DND-41 (cell line): ENCODE data around the gene BBS7.
A peak's percentile ranks its signal among the peaks of the same experiment; 100 is the strongest.

ENCODE experiments used
- ATAC-seq: fragments of 200-7000 bp; cut with Tn5 transposase; 3 replicates; pipeline ENCODE4 v1.9.1; 2021; ENCODE audit warnings: low read depth; ENCODE audit not compliant: insufficient read depth
- DNase-seq: peaks from one replicate; pipeline ENCODE4 v3.0.0-alpha.2; 2020
- H2AFZ ChIP-seq: 2 replicates; pipeline ENCODE4 v1.6.0; 2012; ENCODE audit warnings: low read depth, low read length
- H3K27ac ChIP-seq: 2 replicates; pipeline ENCODE4 v1.5.1; 2012; ENCODE audit warnings: low read length, inconsistent platforms
- H3K27me3 ChIP-seq: fragments of 200-600 bp; sonication (generic); 2 replicates; pipeline ENCODE4 v1.6.0; 2012; ENCODE audit warnings: low read length, mild to moderate bottlenecking, inconsistent platforms; ENCODE audit not compliant: insufficient read depth, poor library complexity
- H3K36me3 ChIP-seq: 2 replicates; pipeline ENCODE4 v1.5.1; 2012; ENCODE audit warnings: low read length, inconsistent platforms; ENCODE audit not compliant: insufficient read depth
- H3K4me1 ChIP-seq: 2 replicates; pipeline ENCODE4 v1.5.1; 2012; ENCODE audit warnings: mild to moderate bottlenecking, low read length; ENCODE audit not compliant: insufficient read depth
- H3K4me2 ChIP-seq: 2 replicates; pipeline ENCODE4 v1.6.0; 2012; ENCODE audit warnings: mild to moderate bottlenecking, moderate library complexity, low read length, inconsistent platforms; ENCODE audit not compliant: insufficient read depth
- H3K4me3 ChIP-seq, 2 experiments: fragments of 200-600 bp in 1 of 2; shearing (Covaris generic) in 1 of 2; 2 replicates each; pipeline ENCODE4 v1.5.1; 2012 to 2016; ENCODE audit warnings: inconsistent platforms in 2 of 2, low read length in 2 of 2, mild to moderate bottlenecking in 2 of 2, low read depth in 1 of 2, moderate library complexity in 1 of 2
- H3K79me2 ChIP-seq: 2 replicates; pipeline ENCODE4 v1.6.0; 2012; ENCODE audit warnings: low read length, inconsistent platforms; ENCODE audit not compliant: insufficient read depth
- H3K9ac ChIP-seq: 2 replicates; pipeline ENCODE4 v1.6.0; 2012; ENCODE audit warnings: low read depth, mild to moderate bottlenecking, inconsistent platforms, low read length, moderate library complexity
- H3K9me3 ChIP-seq: 2 replicates; pipeline ENCODE4 v1.5.1; 2012; ENCODE audit warnings: low read length, moderate library complexity, mild to moderate bottlenecking, inconsistent platforms; ENCODE audit not compliant: insufficient read depth, severe bottlenecking
- H4K20me1 ChIP-seq: 2 replicates; pipeline ENCODE4 v1.6.0; 2012; ENCODE audit warnings: low read length; ENCODE audit not compliant: insufficient read depth
- EZH2 ChIP-seq: IDR thresholded peaks from 3 replicates; pipeline ENCODE4 v1.6.1; 2012; ENCODE audit warnings: borderline replicate concordance, low read depth, mild to moderate bottlenecking, moderate library complexity, low read length, inconsistent platforms; ENCODE audit not compliant: severe bottlenecking
- TF ChIP-seq, protein P1 (sequence below): IDR thresholded peaks from 2 replicates; pipeline ENCODE4 v1.5.1; 2012; ENCODE audit warnings: borderline replicate concordance, low read length, moderate library complexity, mild to moderate bottlenecking; ENCODE audit not compliant: poor library complexity, severe bottlenecking; ENCODE audit errors: extremely low read depth

Gene BBS7

DNA sequence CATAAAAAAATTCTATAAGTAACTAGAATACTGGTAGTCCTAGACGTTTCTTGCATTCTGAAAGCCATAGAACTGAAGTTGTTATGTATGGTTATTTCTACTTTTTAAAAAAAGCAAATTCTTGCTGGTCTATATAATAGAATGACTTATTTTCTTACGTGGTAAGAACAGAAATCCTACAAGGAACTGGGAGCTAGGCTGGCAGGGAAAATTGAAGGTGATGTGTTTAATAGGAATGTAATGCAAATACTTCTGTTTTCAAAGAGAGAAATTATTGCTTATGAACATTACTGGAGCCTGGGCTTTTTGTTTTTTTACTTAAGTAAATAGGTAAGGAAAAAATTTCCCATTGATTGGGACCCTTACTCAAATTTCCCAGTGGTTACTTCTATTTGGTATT, 55.5 kb downstream of the BBS7 start:
- Histone ChIP-seq H3K27me3 (no peaks in the 10 kb centered on the region), H3K36me3 (peaks cover 97% of the 10 kb centered on the region), H3K9ac (no peak overlapping the region; the same call in 1 of the 2 replicates), H3K4me2 (peak overlapping the region; percentile 3; the same call in 1 of the 2 replicates), H3K27ac (no peak overlapping the region), H4K20me1 (peaks cover 22% of the 10 kb centered on the region; the same call in 1 of the 2 replicates), H3K9me3 (no peaks in the 10 kb centered on the region), H2AFZ (no peak overlapping the region), H3K4me3 (no peak overlapping the region), H3K79me2 (peaks cover 61% of the 10 kb centered on the region), H3K4me1 (peaks cover 39% of the 10 kb centered on the region)
- TF ChIP-seq, protein P1, sequence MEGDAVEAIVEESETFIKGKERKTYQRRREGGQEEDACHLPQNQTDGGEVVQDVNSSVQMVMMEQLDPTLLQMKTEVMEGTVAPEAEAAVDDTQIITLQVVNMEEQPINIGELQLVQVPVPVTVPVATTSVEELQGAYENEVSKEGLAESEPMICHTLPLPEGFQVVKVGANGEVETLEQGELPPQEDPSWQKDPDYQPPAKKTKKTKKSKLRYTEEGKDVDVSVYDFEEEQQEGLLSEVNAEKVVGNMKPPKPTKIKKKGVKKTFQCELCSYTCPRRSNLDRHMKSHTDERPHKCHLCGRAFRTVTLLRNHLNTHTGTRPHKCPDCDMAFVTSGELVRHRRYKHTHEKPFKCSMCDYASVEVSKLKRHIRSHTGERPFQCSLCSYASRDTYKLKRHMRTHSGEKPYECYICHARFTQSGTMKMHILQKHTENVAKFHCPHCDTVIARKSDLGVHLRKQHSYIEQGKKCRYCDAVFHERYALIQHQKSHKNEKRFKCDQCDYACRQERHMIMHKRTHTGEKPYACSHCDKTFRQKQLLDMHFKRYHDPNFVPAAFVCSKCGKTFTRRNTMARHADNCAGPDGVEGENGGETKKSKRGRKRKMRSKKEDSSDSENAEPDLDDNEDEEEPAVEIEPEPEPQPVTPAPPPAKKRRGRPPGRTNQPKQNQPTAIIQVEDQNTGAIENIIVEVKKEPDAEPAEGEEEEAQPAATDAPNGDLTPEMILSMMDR = no peak
- no peak for TF ChIP-seq EZH2
- ATAC-seq (no peak), DNase-seq (no peak)

DNA sequence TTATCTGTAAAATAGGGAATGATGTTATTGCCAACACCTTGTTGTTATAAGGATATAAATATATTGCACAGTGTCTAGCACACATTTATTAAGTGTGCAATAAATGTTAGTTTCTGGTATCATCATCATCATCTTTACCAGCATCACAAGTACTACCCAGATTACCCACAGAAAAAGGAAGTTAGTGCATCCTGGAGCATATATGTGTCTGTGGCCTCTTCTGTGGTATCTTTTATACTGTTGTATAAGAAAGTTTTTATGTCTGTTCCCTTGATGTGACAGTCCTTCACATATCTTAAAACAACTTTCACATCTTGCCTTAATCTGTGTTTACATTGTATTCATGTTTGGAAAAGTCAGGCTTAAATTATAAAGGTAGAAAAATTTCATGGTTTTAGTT, 59.2 kb downstream of the BBS7 start:
- Histone ChIP-seq H3K27ac (no peak overlapping the region; the same call in 1 of the 2 replicates), H4K20me1 (peaks cover 13% of the 10 kb centered on the region; the same call in 1 of the 2 replicates), H3K4me1 (peaks cover 11% of the 10 kb centered on the region), H2AFZ (no peak overlapping the region), H3K4me3 (no peak overlapping the region), H3K27me3 (no peaks in the 10 kb centered on the region), H3K4me2 (no peak overlapping the region), H3K79me2 (peaks cover 41% of the 10 kb centered on the region; the same call in 1 of the 2 replicates), H3K9me3 (no peaks in the 10 kb centered on the region), H3K9ac (0 out of 2 replicates have a peak overlapping the region, but pooled peaks have one; percentile 6), H3K36me3 (peaks cover 96% of the 10 kb centered on the region)
- TF ChIP-seq, protein P1 = no peak
- no peak for TF ChIP-seq EZH2
- ATAC-seq (peak; percentile 33; the same call in 2 of the 3 replicates), DNase-seq (no peak)

DNA sequence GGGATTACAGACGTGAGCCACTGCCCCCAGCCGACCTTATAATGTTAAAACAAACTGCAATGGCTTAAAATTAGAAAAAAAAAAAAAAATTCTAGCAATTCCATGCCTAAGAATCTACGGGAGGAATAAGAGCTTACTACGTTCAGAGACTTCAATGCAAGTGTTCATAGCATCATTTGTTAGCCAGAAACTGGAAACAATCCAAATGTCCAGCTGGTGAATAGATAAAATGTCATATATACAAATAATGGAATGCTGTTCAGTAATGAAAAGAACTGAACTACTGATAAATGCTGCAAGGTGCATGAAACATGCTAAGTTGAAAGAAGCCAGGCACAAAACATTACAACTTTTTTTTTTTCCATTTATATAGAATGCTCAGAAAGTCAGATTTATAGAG, 63.9 kb downstream of the BBS7 start:
- no peak overlapping the region for H3K27ac ChIP-seq
- peaks cover 46% of the 10 kb centered on the region for H3K4me1 ChIP-seq
- no peak for DNase-seq
- ATAC-seq = no peak
- H3K9me3 ChIP-seq = no peaks in the 10 kb centered on the region
- H3K79me2 ChIP-seq = peaks cover 61% of the 10 kb centered on the region
- TF ChIP-seq, protein P1 = no peak
- TF ChIP-seq EZH2 = no peak
- peaks cover 90% of the 10 kb centered on the region for H3K36me3 ChIP-seq
- no peak overlapping the region for H3K4me2 ChIP-seq
- no peak overlapping the region for H3K9ac ChIP-seq
- H3K27me3 ChIP-seq = no peaks in the 10 kb centered on the region
- H4K20me1 ChIP-seq = peaks cover 7% of the 10 kb centered on the region; the same call in 1 of the 2 replicates
- no peak overlapping the region for H2AFZ ChIP-seq
- H3K4me3 ChIP-seq = no peak overlapping the region
